HG02759 (cell line): Measurements from ENCODE around the gene MYO18A.

ENCODE experiments used
- ATAC-seq: cut with Tn5 transposase; IDR thresholded peaks from one replicate; pipeline ENCODE4 v1.9.1; 2021; ENCODE audit warnings: mild to moderate bottlenecking, moderate library complexity; ENCODE audit not compliant: unreplicated experiment

MYO18A gene

GRCh38 chr17:29038085-29038795 lies 142.0 kb downstream of the MYO18A start:
- no peak for ATAC-seq

GRCh38 chr17:29037739-29038084 lies 142.5 kb downstream of the MYO18A start:
- no peak for ATAC-seq

GRCh38 chr17:29036584-29036983 lies 143.6 kb downstream of the MYO18A start:
- no peak for ATAC-seq

- no peak for ATAC-seq
Observed at GRCh38 chr17:29034510-29034909, 145.7 kb downstream of the MYO18A start.

GRCh38 chr17:29032857-29033197 lies 147.4 kb downstream of the MYO18A start:
- ATAC-seq = no peak

GRCh38 chr17:29032013-29032856 lies 148.0 kb downstream of the MYO18A start:
- no peak for ATAC-seq

- no peak for ATAC-seq
Observed at GRCh38 chr17:29031488-29031887, 148.7 kb downstream of the MYO18A start.

GRCh38 chr17:29024316-29024952 lies 155.8 kb downstream of the MYO18A start:
- ATAC-seq = no peak

- no peak for ATAC-seq
Observed at GRCh38 chr17:29022074-29022473, 158.1 kb downstream of the MYO18A start.

GRCh38 chr17:29021226-29021625 lies 159.0 kb downstream of the MYO18A start:
- ATAC-seq = no peak
